Measurements from ENCODE around the gene CDH4. TPM values are rescaled to one million over a fixed set of nuclear protein-coding genes. Genes with fewer than 3 reads are reported as not detected.

CDH4 gene
- total and polyA plus RNA-seq, 2 of the 8 experiments (the other 6 are each of a cell fraction or from before 2014, with no cell fraction given) = 4.3 to 7.9 TPM

- no peak overlapping the region for H2BK5ac ChIP-seq (ENCODE audit: low read depth, low read length)
- H3K4ac ChIP-seq (replicated peaks; ENCODE audit: insufficient read length, low read depth, low read length) = no peak overlapping the region
- no peaks in the 10 kb centered on the region for H3K4me1 ChIP-seq (replicated peaks in 1 of 4; ENCODE audit: control insufficient read depth in 3 of 4, insufficient read depth in 4 of 4, low read length in 3 of 4)
- no peak overlapping the region for H3K4me3 ChIP-seq (ENCODE audit: extremely low read depth in 1 of 4, insufficient read depth in 2 of 4, low read depth in 3 of 4, low read length in 4 of 4)
- no peak for DNase-seq (ENCODE audit: low read depth in 1 of 2, low spot score in 2 of 2)
- H2BK15ac ChIP-seq (ENCODE audit: low read length) = no peak overlapping the region
- H3K9ac ChIP-seq (replicated peaks in 1 of 4; ENCODE audit: extremely low read depth in 1 of 4, low read depth in 3 of 4, low read length in 3 of 4) = no peak overlapping the region
- no peak overlapping the region for H4K91ac ChIP-seq (replicated peaks; ENCODE audit: insufficient read length, low read length)
- CTCF ChIA-PET (ENCODE audit: partially characterized antibody) = interaction anchor here (0.8 kb wide), 1 partner anchor 103 kb away, joined by 3 read pairs; no protein-coding TSS in a partner anchor
- no peak overlapping the region for H3K56ac ChIP-seq (replicated peaks; ENCODE audit: insufficient read length, low read depth, low read length)
- WGBS, 2 experiments (ENCODE audit: extremely low coverage in 1 of 2, insufficient coverage in 1 of 2, insufficient read length in 1 of 2, insufficient replicate concordance in 2 of 2, low coverage in 1 of 2, low lambda C conversion rate in 2 of 2, missing lambda C conversion rate in 1 of 2) = 85% methylated on average over 21 of the region's 21 CpGs; no CpG with 5 or more reads in 1 of the 2 experiments
- no peak overlapping the region for H4K5ac ChIP-seq (ENCODE audit: insufficient read length, low read depth, low read length)
- H3K23me2 ChIP-seq (ENCODE audit: low read depth, low read length) = 0 out of 2 replicates have a peak, but pooled peaks cover 2% of the 10 kb centered on the region
- no peak for FAIRE-seq
- POLR2A ChIA-PET (ENCODE audit: partially characterized antibody) = no interaction called here
- H2AFZ ChIP-seq (ENCODE audit: low read length) = no peak overlapping the region
- H3K18ac ChIP-seq (ENCODE audit: extremely low read depth, low read length) = no peak overlapping the region
- H3K79me2 ChIP-seq (ENCODE audit: control insufficient read depth in 1 of 2, insufficient read depth in 2 of 2, low read length in 2 of 2) = no peaks in the 10 kb centered on the region
- H2BK20ac ChIP-seq (ENCODE audit: low read length) = no peak overlapping the region
- no peak overlapping the region for H3K14ac ChIP-seq (ENCODE audit: insufficient read length)
- no peak overlapping the region for H2BK120ac ChIP-seq (replicated peaks; ENCODE audit: low read depth, low read length)
- H3K9me3 ChIP-seq (ENCODE audit: insufficient read depth in 2 of 2, low read depth in 1 of 2, low read length in 1 of 2) = peaks cover 0 to 4% of the 10 kb centered on the region in 2 experiments; a peak in 1 of 4 replicates
- H4K8ac ChIP-seq (ENCODE audit: extremely low read depth, insufficient read depth, low read length) = no peak overlapping the region
- no peaks in the 10 kb centered on the region for H3K79me1 ChIP-seq (ENCODE audit: low read depth, low read length)
- H3K23ac ChIP-seq (ENCODE audit: insufficient read length) = no peak overlapping the region
- no peak overlapping the region for H3K27ac ChIP-seq (ENCODE audit: low read depth, low read length)
- H2BK12ac ChIP-seq (ENCODE audit: low read depth, low read length) = no peak overlapping the region
- H3K27me3 ChIP-seq (replicated peaks in 1 of 4; ENCODE audit: control insufficient read depth in 3 of 4, extremely low read depth in 1 of 4, insufficient read depth in 3 of 4, low read length in 3 of 4) = peaks cover 0 to 2% (median 0%) of the 10 kb centered on the region in 4 experiments; a peak in 1 of 7 replicates
- H3K36me3 ChIP-seq (ENCODE audit: control insufficient read depth in 2 of 4, insufficient read depth in 4 of 4, low read length in 3 of 4) = no peaks in the 10 kb centered on the region; a peak in 1 of 8 replicates
- H4K20me1 ChIP-seq (replicated peaks in 1 of 2; ENCODE audit: control insufficient read depth in 1 of 2, insufficient read depth in 2 of 2, low read length in 2 of 2) = peaks cover 0 to 2% of the 10 kb centered on the region in 2 experiments
- H3K4me2 ChIP-seq (ENCODE audit: insufficient read depth in 1 of 2, low read depth in 2 of 2, low read length in 2 of 2) = no peak overlapping the region
- no peak overlapping the region for H2AK5ac ChIP-seq (ENCODE audit: low read depth, low read length)
- no peak for TF ChIP-seq GABPA (IDR thresholded peaks at IDR 0.05; ENCODE audit: borderline replicate concordance, insufficient read depth, low read length)
- no peak for TF ChIP-seq ASH2L (IDR thresholded peaks at IDR 0.05; ENCODE audit: low read length)
- TF ChIP-seq ATF3 (IDR thresholded peaks at IDR 0.05; ENCODE audit: insufficient read depth, low read depth, low read length) = no peak
- no peak for TF ChIP-seq MAX (IDR thresholded peaks at IDR 0.05)
- TF ChIP-seq RAD21 (IDR thresholded peaks at IDR 0.05 in 1 of 2, conservative IDR thresholded peaks at IDR 0.05 in 1 of 2; ENCODE audit: low read depth in 2 of 2, low read length in 2 of 2) = no peak
- no peak for TF ChIP-seq POLR2AphosphoS5 (IDR thresholded peaks at IDR 0.05; ENCODE audit: low read depth, low read length)
- no peak for TF ChIP-seq EZH2 (IDR thresholded peaks at IDR 0.05; ENCODE audit: low read depth, low read length, severe bottlenecking)
- TF ChIP-seq MAFK (IDR thresholded peaks at IDR 0.05; ENCODE audit: low read depth, low read length) = no peak
These were observed 673.6 kb downstream of the CDH4 start for GRCh38 chr20:61925555-61926252.

All from H1 (cell line).